ENCODE results near the gene LRRC37A. TPM values are rescaled to one million over a fixed set of nuclear protein-coding genes. Genes with fewer than 3 reads are reported as not detected.
"Not testable (repeated sequence)": the region's sequence is repeated elsewhere in the genome, so short reads cannot be mapped to it uniquely, and the experiment has no call there.

LRRC37A gene
- total and polyA plus RNA-seq, 9 of the 15 experiments (the other 6 are each of a cell fraction or from before 2014, with no cell fraction given) = 0.14 to 3.1 (median 1.8) TPM

- TF ChIP-seq NFE2L1 (tag; IDR thresholded peaks at IDR 0.05; ENCODE audit: borderline replicate concordance, low read depth) (peak; percentile 9; the same call in 1 of the 2 replicates), FOXK2 (conservative IDR thresholded peaks at IDR 0.05 in 1 of 2, IDR thresholded peaks at IDR 0.05 in 1 of 2; ENCODE audit: low read depth in 2 of 2) (0 out of 4 replicates have a peak, but pooled peaks of 1 of the 2 experiments have one; percentile 15), BRD9 (IDR thresholded peaks at IDR 0.05; ENCODE audit: low read depth, partially characterized antibody) (peak; percentile 42), ETV5 (CRISPR knock-in tag; IDR thresholded peaks at IDR 0.05; ENCODE audit: low read depth) (0 out of 2 replicates have a peak, but pooled peaks have one; percentile 5), TFAP4 (CRISPR knock-in tag; IDR thresholded peaks at IDR 0.05; ENCODE audit: borderline replicate concordance) (peak; percentile 65; the same call in 1 of the 2 replicates), ZNF780A (CRISPR knock-in tag; IDR thresholded peaks at IDR 0.05) (peak; percentile 62; the same call in 1 of the 2 replicates), HDAC2 (IDR thresholded peaks at IDR 0.05) (peak; percentile 51; the same call in 1 of the 2 replicates), MBD1 (CRISPR knock-in tag; IDR thresholded peaks at IDR 0.05) (peak; percentile 75; the same call in 1 of the 2 replicates), MAX (CRISPR knock-in tag; IDR thresholded peaks at IDR 0.05) (peak; percentile 94), MIER1 (IDR thresholded peaks at IDR 0.05; ENCODE audit: low read depth) (peak; percentile 62; the same call in 1 of the 2 replicates), ATF1 (tag; IDR thresholded peaks at IDR 0.05) (peak; percentile 17; the same call in 1 of the 2 replicates), JUN (IDR thresholded peaks at IDR 0.05; ENCODE audit: borderline replicate concordance, low read depth, low read length) (peak; percentile 5; the same call in 1 of the 2 replicates), ZFPM2 (CRISPR knock-in tag; IDR thresholded peaks at IDR 0.05) (peak; percentile 15; the same call in 1 of the 2 replicates), NFRKB (IDR thresholded peaks at IDR 0.05; ENCODE audit: low read depth) (peak; percentile 67; the same call in 1 of the 2 replicates), MYC (IDR thresholded peaks at IDR 0.05; ENCODE audit: low read depth, low read length) (peak; percentile 62), MYC (CRISPR knock-in tag; IDR thresholded peaks at IDR 0.05; ENCODE audit: borderline replicate concordance, low read depth) (peak; percentile 76; the same call in 1 of the 2 replicates), E2F6 (IDR thresholded peaks at IDR 0.05; ENCODE audit: borderline replicate concordance in 1 of 2, extremely low read depth in 1 of 2, insufficient read depth in 1 of 2, insufficient read length in 1 of 2, low read depth in 1 of 2, low read length in 1 of 2, poor library complexity in 1 of 2, severe bottlenecking in 1 of 2) (peak in 1 of 2 experiments; percentile 42), SP1 (CRISPR knock-in tag; IDR thresholded peaks at IDR 0.05) (peak; percentile 52; the same call in 1 of the 2 replicates), CREB3 (tag; conservative IDR thresholded peaks at IDR 0.05; ENCODE audit: low read depth) (peak; percentile 81; the same call in 1 of the 2 replicates), HDAC1 (IDR thresholded peaks at IDR 0.05) (0 out of 4 replicates have a peak, but pooled peaks of 1 of the 2 experiments have one; percentile 23)
- not testable (repeated sequence) for TF ChIP-seq ATF1 (CRISPR knock-in tag; IDR thresholded peaks at IDR 0.05); JUN (CRISPR knock-in tag; IDR thresholded peaks at IDR 0.05; ENCODE audit: borderline replicate concordance)
Measured at GRCh38 chr17:46266063-46266655, 28.8 kb upstream of the LRRC37A start (continued).

Measured in K562 (cell line).